ENCODE measurements around the gene BLTP3A. TPM values are rescaled to one million over a fixed set of nuclear protein-coding genes. Genes with fewer than 3 reads are reported as not detected.

Gene BLTP3A
- polyA plus RNA-seq, 3 donors = 1.0 to 7.2 (median 1.2) TPM

DNA sequence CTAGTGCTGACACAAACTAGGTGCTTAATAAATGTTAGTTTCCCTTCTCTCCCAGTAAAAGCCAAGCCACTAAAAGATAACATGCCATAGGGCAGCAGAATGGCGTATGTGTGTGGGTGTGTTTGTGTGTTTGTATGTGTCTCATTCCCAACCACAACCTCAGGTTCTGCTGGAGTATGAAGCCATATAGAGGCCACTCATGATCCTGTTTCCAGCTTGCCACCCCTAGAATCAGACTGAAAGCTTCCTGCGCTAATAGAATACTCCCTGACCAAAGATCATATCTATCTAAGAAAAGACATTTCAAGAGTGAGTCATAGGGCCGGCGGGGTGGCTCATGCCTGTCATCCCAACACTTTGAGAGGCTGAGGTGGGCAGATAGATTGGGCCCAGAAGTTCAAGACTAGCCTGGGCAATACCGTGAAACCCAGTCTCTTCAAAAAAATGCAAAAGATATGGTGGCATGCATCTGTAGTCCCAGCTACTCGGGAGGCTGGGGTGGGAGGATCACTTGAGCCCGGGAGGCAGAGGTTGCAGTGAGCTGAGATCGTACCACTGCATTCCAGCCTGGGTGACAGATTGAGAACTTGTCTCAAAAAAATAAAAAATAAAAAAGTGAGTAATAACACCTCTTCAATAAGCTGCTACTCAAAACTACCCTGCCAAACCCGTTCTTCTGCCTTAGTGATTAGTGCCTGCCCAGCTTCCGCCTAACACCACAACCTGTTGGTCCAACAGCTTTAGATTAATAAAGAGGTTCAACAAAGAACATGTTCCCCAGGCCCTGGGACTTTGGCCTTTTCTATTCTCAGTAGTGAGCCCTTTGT, 46.4 kb upstream of the BLTP3A start:
- Histone ChIP-seq H3K4me1 (ENCODE audit: control insufficient read depth in 1 of 2, insufficient read depth in 2 of 2, low read length in 2 of 2) (no peaks in the 10 kb centered on the region), H3K36me3 (replicated peaks in 1 of 2; ENCODE audit: control insufficient read depth in 1 of 2, insufficient read depth in 2 of 2, low read length in 2 of 2) (no peaks in the 10 kb centered on the region), H3K27ac (ENCODE audit: low read depth in 1 of 2, low read length in 2 of 2) (no peak overlapping the region), H3K4me3 (replicated peaks in 1 of 3; ENCODE audit: low read depth in 2 of 3, low read length in 3 of 3) (no peak overlapping the region), H3K9ac (ENCODE audit: insufficient read depth, low read length, poor library complexity, severe bottlenecking) (no peak overlapping the region), H3K79me2 (ENCODE audit: insufficient read depth, low read length) (no peaks in the 10 kb centered on the region), H2AFZ (ENCODE audit: insufficient read depth, low read depth, low read length, poor library complexity, severe bottlenecking) (no peak overlapping the region), H3K27me3 (ENCODE audit: control insufficient read depth in 2 of 2, insufficient read depth in 2 of 2, low read length in 2 of 2) (no peaks in the 10 kb centered on the region), H4K20me1 (ENCODE audit: insufficient read depth, low read length) (no peaks in the 10 kb centered on the region), H3K9me3 (replicated peaks in 1 of 2; ENCODE audit: control insufficient read depth in 1 of 2, insufficient read depth in 1 of 2, low read length in 2 of 2) (no peaks in the 10 kb centered on the region), H3K4me2 (replicated peaks; ENCODE audit: extremely low read depth, low read length, poor library complexity, severe bottlenecking) (no peak overlapping the region)
- Mint-ChIP-seq H3K36me3 (no peaks in the 10 kb centered on the region), H3K4me1 (no peaks in the 10 kb centered on the region), H3K4me3 (no peak overlapping the region), H3K9me3 (no peaks in the 10 kb centered on the region), H3K27me3 (ENCODE audit: low read depth in 3 of 3) (peaks cover 0 to 1% (median 0%) of the 10 kb centered on the region in 3 donors), H3K27ac (no peak overlapping the region)
- TF ChIP-seq, protein P1, sequence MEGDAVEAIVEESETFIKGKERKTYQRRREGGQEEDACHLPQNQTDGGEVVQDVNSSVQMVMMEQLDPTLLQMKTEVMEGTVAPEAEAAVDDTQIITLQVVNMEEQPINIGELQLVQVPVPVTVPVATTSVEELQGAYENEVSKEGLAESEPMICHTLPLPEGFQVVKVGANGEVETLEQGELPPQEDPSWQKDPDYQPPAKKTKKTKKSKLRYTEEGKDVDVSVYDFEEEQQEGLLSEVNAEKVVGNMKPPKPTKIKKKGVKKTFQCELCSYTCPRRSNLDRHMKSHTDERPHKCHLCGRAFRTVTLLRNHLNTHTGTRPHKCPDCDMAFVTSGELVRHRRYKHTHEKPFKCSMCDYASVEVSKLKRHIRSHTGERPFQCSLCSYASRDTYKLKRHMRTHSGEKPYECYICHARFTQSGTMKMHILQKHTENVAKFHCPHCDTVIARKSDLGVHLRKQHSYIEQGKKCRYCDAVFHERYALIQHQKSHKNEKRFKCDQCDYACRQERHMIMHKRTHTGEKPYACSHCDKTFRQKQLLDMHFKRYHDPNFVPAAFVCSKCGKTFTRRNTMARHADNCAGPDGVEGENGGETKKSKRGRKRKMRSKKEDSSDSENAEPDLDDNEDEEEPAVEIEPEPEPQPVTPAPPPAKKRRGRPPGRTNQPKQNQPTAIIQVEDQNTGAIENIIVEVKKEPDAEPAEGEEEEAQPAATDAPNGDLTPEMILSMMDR (IDR thresholded peaks at IDR 0.05) = no peak
- intact Hi-C loops (cut with micrococcal nuclease) = no loop called here
- DNase-seq = no peak
- WGBS (ENCODE audit: insufficient coverage) = 100% methylated on average over 4 of the region's 10 CpGs

DNA sequence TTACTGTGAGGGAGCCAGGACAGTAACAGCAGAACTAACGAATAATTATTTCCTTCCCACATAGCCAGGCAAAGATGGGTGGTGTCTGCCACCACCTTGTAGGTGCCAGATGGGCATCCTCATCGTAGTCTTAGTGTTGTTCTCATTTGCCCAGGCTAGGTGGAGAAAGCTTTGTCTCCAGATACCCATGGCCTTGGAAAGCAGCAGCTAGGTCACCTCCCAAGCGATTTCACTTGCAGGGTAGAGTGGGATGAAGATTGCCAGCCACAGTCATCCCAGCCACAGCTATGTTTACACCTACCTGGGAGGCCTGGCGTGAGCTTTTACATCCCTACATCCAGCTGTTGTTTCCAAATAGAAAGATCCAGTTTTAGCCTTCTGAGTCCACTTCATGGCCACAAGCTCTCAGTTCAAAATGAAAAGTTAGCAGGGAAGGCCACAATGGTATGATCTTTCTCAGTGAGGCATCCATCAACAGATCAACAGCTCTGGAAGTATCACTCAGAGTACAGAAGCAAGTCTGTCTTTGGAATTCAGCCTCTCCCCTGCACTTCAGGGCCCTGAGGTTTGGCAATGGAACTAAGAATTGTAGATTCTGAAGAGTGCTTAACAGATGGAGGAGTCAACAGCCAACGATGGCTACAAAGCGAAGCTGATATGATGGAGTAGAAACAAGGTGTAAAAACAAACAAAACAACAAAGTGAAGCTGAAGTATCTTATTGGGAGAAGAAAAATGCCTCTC, 45.6 kb upstream of the BLTP3A start:
- no peaks in the 10 kb centered on the region for H3K36me3 Mint-ChIP-seq
- Histone ChIP-seq H3K27ac (ENCODE audit: low read depth in 1 of 2, low read length in 2 of 2) (no peak overlapping the region), H3K79me2 (ENCODE audit: insufficient read depth, low read length) (no peaks in the 10 kb centered on the region), H2AFZ (ENCODE audit: insufficient read depth, low read depth, low read length, poor library complexity, severe bottlenecking) (no peak overlapping the region), H3K9ac (ENCODE audit: insufficient read depth, low read length, poor library complexity, severe bottlenecking) (no peak overlapping the region), H3K4me1 (ENCODE audit: control insufficient read depth in 1 of 2, insufficient read depth in 2 of 2, low read length in 2 of 2) (no peaks in the 10 kb centered on the region), H3K4me2 (replicated peaks; ENCODE audit: extremely low read depth, low read length, poor library complexity, severe bottlenecking) (no peak overlapping the region), H3K9me3 (replicated peaks in 1 of 2; ENCODE audit: control insufficient read depth in 1 of 2, insufficient read depth in 1 of 2, low read length in 2 of 2) (no peaks in the 10 kb centered on the region), H3K27me3 (ENCODE audit: control insufficient read depth in 2 of 2, insufficient read depth in 2 of 2, low read length in 2 of 2) (no peaks in the 10 kb centered on the region), H3K4me3 (replicated peaks in 1 of 3; ENCODE audit: low read depth in 2 of 3, low read length in 3 of 3) (no peak overlapping the region), H4K20me1 (ENCODE audit: insufficient read depth, low read length) (no peaks in the 10 kb centered on the region), H3K36me3 (replicated peaks in 1 of 2; ENCODE audit: control insufficient read depth in 1 of 2, insufficient read depth in 2 of 2, low read length in 2 of 2) (no peaks in the 10 kb centered on the region)
- no peak overlapping the region for H3K27ac Mint-ChIP-seq
- no peaks in the 10 kb centered on the region for H3K9me3 Mint-ChIP-seq
- DNase-seq = no peak
- no peaks in the 10 kb centered on the region for H3K27me3 Mint-ChIP-seq (ENCODE audit: low read depth in 3 of 3)
- intact Hi-C loops (cut with micrococcal nuclease) = no loop called here
- H3K4me1 Mint-ChIP-seq = no peaks in the 10 kb centered on the region
- TF ChIP-seq, protein P1 (IDR thresholded peaks at IDR 0.05) = no peak
- WGBS (ENCODE audit: insufficient coverage) = 100% methylated on average over 1 of the region's 6 CpGs
- no peak overlapping the region for H3K4me3 Mint-ChIP-seq

Data from CD14-positive monocyte (primary cell).